ENCODE results near the gene STK32B. TPM values are rescaled to one million over a fixed set of nuclear protein-coding genes. Genes with fewer than 3 reads are reported as not detected.

STK32B gene
- total and polyA plus RNA-seq, 12 donors: 0.12 to 0.68 (median 0.34) TPM

- Histone ChIP-seq H3K4me1 (no peaks in the 10 kb centered on the region), H3K27ac (no peak overlapping the region), H3K9me3 (peaks cover 0 to 11% (median 0%) of the 10 kb centered on the region in 11 donors), H3K4me3 (no peak overlapping the region), H3K27me3 (peaks cover 0 to 10% (median 5%) of the 10 kb centered on the region in 7 donors), H3K36me3 (no peaks in the 10 kb centered on the region)
- WGBS, 2 donors: 64 to 66% methylated on average over 6 of the region's 6 CpGs
- no peak for DNase-seq
- TF ChIP-seq CTCF (IDR thresholded peaks at IDR 0.05): no peak
- ATAC-seq: no peak
- intact Hi-C loops (cut with DNase I): no loop called here
Measured at GRCh38 chr4:5162909-5163508, 111.7 kb downstream of the STK32B start.

- DNase-seq: no peak
- WGBS, 2 donors: 84 to 86% methylated on average over 10 of the region's 10 CpGs
- H3K27ac ChIP-seq: no peak overlapping the region
- H3K27me3 ChIP-seq: peaks cover 0 to 10% (median 0%) of the 10 kb centered on the region in 7 donors
- intact Hi-C loops (cut with DNase I): no loop called here
- H3K4me3 ChIP-seq: no peak overlapping the region
- peaks cover 0 to 11% (median 0%) of the 10 kb centered on the region in 11 donors for H3K9me3 ChIP-seq
- ATAC-seq: no peak
- no peaks in the 10 kb centered on the region for H3K36me3 ChIP-seq
- no peaks in the 10 kb centered on the region for H3K4me1 ChIP-seq
- TF ChIP-seq CTCF (IDR thresholded peaks at IDR 0.05): no peak
Measured at GRCh38 chr4:5164221-5164912, 113.1 kb downstream of the STK32B start.

GRCh38 chr4:5165420-5166369, 114.4 kb downstream of the STK32B start:
- Histone ChIP-seq H3K27me3 (peaks cover 0 to 6% (median 0%) of the 10 kb centered on the region in 7 donors), H3K36me3 (no peaks in the 10 kb centered on the region), H3K27ac (no peak overlapping the region), H3K4me3 (no peak overlapping the region), H3K9me3 (peaks cover 0 to 11% (median 0%) of the 10 kb centered on the region in 11 donors), H3K4me1 (no peaks in the 10 kb centered on the region)
- intact Hi-C loops (cut with DNase I): no loop called here
- no peak for TF ChIP-seq CTCF (IDR thresholded peaks at IDR 0.05)
- ATAC-seq (no peak), DNase-seq (no peak)
- 43 to 56% methylated on average over 29 of the region's 29 CpGs for WGBS, 2 donors

GRCh38 chr4:5166377-5166776, 115.1 kb downstream of the STK32B start:
- no peak for ATAC-seq
- no peaks in the 10 kb centered on the region for H3K4me1 ChIP-seq
- TF ChIP-seq CTCF (IDR thresholded peaks at IDR 0.05): no peak
- H3K9me3 ChIP-seq: peaks cover 0 to 5% (median 0%) of the 10 kb centered on the region in 11 donors
- WGBS, 2 donors: 76 to 83% methylated on average over 4 of the region's 4 CpGs
- intact Hi-C loops (cut with DNase I): no loop called here
- H3K27me3 ChIP-seq: peaks cover 0 to 6% (median 0%) of the 10 kb centered on the region in 7 donors
- H3K4me3 ChIP-seq: no peak overlapping the region
- H3K27ac ChIP-seq: no peak overlapping the region
- no peaks in the 10 kb centered on the region for H3K36me3 ChIP-seq
- DNase-seq: no peak

Measured in heart right ventricle (tissue), 16 donors.